SKM-1 treated with dmso at 0.1 percent for 144 hours (cell line): ENCODE data around the gene TCHH.
"Not testable (repeated sequence)": the region's sequence is repeated elsewhere in the genome, so short reads cannot be mapped to it uniquely, and the experiment has no call there.

Source experiments
- DNase-seq: peaks from one replicate; lab custom pipeline; 2025; ENCODE audit not compliant: unreplicated experiment; lab: John Stamatoyannopoulos, UW

The TCHH gene

GRCh38 chr1:152115344-152115743, at the start of gene TCHH:
TSS of gene TCHH (minus strand) at chr1:152115444. CDS start at chr1:152114080, 1,364 bp downstream.
- no peak for DNase-seq

GRCh38 chr1:152164517-152165136, 49.4 kb upstream of the TCHH start:
- DNase-seq: no peak

GRCh38 chr1:152162792-152163463, 47.7 kb upstream of the TCHH start:
- DNase-seq: no peak

GRCh38 chr1:152160576-152160975, 45.3 kb upstream of the TCHH start:
- peak; percentile 92 for DNase-seq

GRCh38 chr1:152159144-152159543, 43.9 kb upstream of the TCHH start, which contains the start of gene RPTN:
TSS of gene RPTN (minus strand) at chr1:152159228. CDS start at chr1:152157889, 1,339 bp downstream.
- DNase-seq: no peak

GRCh38 chr1:152153996-152154395, 38.8 kb upstream of the TCHH start:
- no peak for DNase-seq

GRCh38 chr1:152151646-152152045, 36.4 kb upstream of the TCHH start:
- no peak for DNase-seq

GRCh38 chr1:152148981-152149380, 33.7 kb upstream of the TCHH start:
- no peak for DNase-seq

GRCh38 chr1:152148051-152148450, 32.8 kb upstream of the TCHH start:
- DNase-seq: no peak

- no peak for DNase-seq
Observed at GRCh38 chr1:152145769-152146168, 30.5 kb upstream of the TCHH start.

- not testable (repeated sequence) for DNase-seq
Observed at GRCh38 chr1:152144674-152145183, 29.5 kb upstream of the TCHH start.

- no peak for DNase-seq
Observed at GRCh38 chr1:152143150-152143887, 28.1 kb upstream of the TCHH start.

- peak; percentile 54 for DNase-seq
Observed at GRCh38 chr1:152141971-152142584, 26.8 kb upstream of the TCHH start.

- DNase-seq: no peak
Observed at GRCh38 chr1:152137215-152137614, 22.0 kb upstream of the TCHH start.

GRCh38 chr1:152130186-152130585, 14.9 kb upstream of the TCHH start:
- no peak for DNase-seq

- DNase-seq: no peak
Observed at GRCh38 chr1:152127673-152128072, 12.4 kb upstream of the TCHH start.

- DNase-seq: no peak
Observed at GRCh38 chr1:152125834-152126443, 10.7 kb upstream of the TCHH start.

- peak; percentile 21 for DNase-seq
Observed at GRCh38 chr1:152118915-152119314, 3.7 kb upstream of the TCHH start.

GRCh38 chr1:152112885-152113432, 2.3 kb downstream of the TCHH start:
- no peak for DNase-seq

- DNase-seq: no peak
Observed at GRCh38 chr1:152112101-152112884, 3.0 kb downstream of the TCHH start.
